Smooth muscle cell (in vitro differentiated cells): ENCODE data around the gene SLC9A8. TPM values are rescaled to one million over a fixed set of nuclear protein-coding genes. Genes with fewer than 3 reads are reported as not detected.

Experiments
- DNase-seq: peaks from one replicate; lab custom pipeline; 2025; ENCODE audit not compliant: unreplicated experiment; lab: John Stamatoyannopoulos, UW
- H2AFZ ChIP-seq: fragments of 200-600 bp; sonication (generic); 2 replicates; pipeline ENCODE4 v1.6.0; 2016; ENCODE audit warnings: antibody characterized with exemption, low read depth, mild to moderate bottlenecking
- H3F3A ChIP-seq: fragments of 200-600 bp; sonication (generic); 2 replicates; pipeline ENCODE4 v1.6.0; 2017; ENCODE audit warnings: antibody characterized with exemption, low read depth
- H3K27ac ChIP-seq: fragments of 200-600 bp; sonication (generic); 2 replicates; pipeline ENCODE4 v1.5.1; 2016; ENCODE audit warnings: low read depth, mild to moderate bottlenecking
- H3K27me3 ChIP-seq: fragments of 200-600 bp; sonication (generic); 2 replicates; pipeline ENCODE4 v1.6.1; 2016; ENCODE audit warnings: low read depth, mild to moderate bottlenecking
- H3K36me3 ChIP-seq: fragments of 200-600 bp; sonication (generic); 2 replicates; pipeline ENCODE4 v1.5.1; 2016; ENCODE audit warnings: low read depth
- H3K4me1 ChIP-seq: fragments of 200-600 bp; sonication (generic); 2 replicates; pipeline ENCODE4 v1.5.1; 2016; ENCODE audit warnings: low read depth
- H3K4me2 ChIP-seq: fragments of 200-600 bp; sonication (generic); 2 replicates; pipeline ENCODE4 v1.6.0; 2016; ENCODE audit warnings: mild to moderate bottlenecking
- H3K4me3 ChIP-seq: fragments of 200-600 bp; sonication (generic); 2 replicates; pipeline ENCODE4 v1.5.1; 2016; ENCODE audit warnings: mild to moderate bottlenecking
- H3K79me2 ChIP-seq: fragments of 200-600 bp; sonication (generic); 2 replicates; pipeline ENCODE4 v1.6.0; 2016; ENCODE audit warnings: low read depth, mild to moderate bottlenecking
- H3K9ac ChIP-seq: fragments of 200-600 bp; sonication (generic); 2 replicates; pipeline ENCODE4 v1.6.0; 2016; ENCODE audit warnings: low read depth
- H3K9me3 ChIP-seq: fragments of 200-600 bp; sonication (generic); replicated peaks from 2 replicates; pipeline ENCODE4 v1.5.1; 2016; ENCODE audit warnings: low read depth
- H4K20me1 ChIP-seq: fragments of 200-600 bp; sonication (generic); 2 replicates; pipeline ENCODE4 v1.6.0; 2016; ENCODE audit warnings: low read depth
- WGBS: methylation state at CpG from one replicate; pipeline ENCODE4 v1.1.7; 2016; ENCODE audit warnings: low lambda C conversion rate; 5-methylcytosine and 5-hydroxymethylcytosine counted together
- polyA plus RNA-seq: library from polyadenylated mRNA; unstranded; fragments of >200 nt; fragmentation: Nextera tagmentation; extraction: Ambion mirVana; gene quantifications from 2 replicates; pipeline ENCODE4 v1.2.1, GENCODE V29; 2016
- total RNA-seq: library from RNA; depleted of rRNA; stranded (reverse); fragments of >200 nt; gene quantifications from 2 replicates; pipeline ENCODE4 v1.2.3, GENCODE V29; 2014
- TF ChIP-seq, protein P1 (sequence below): fragments of 200-600 bp; sonication (generic); IDR thresholded peaks from 2 replicates; pipeline ENCODE4 v1.5.1; 2017; ENCODE audit warnings: borderline replicate concordance, mild to moderate bottlenecking, antibody characterized with exemption; ENCODE audit not compliant: insufficient read depth, poor library complexity, severe bottlenecking

The SLC9A8 gene
- total and polyA plus RNA-seq, 2 experiments from 2014 or later, result 2.2 to 4.5 TPM

DNA sequence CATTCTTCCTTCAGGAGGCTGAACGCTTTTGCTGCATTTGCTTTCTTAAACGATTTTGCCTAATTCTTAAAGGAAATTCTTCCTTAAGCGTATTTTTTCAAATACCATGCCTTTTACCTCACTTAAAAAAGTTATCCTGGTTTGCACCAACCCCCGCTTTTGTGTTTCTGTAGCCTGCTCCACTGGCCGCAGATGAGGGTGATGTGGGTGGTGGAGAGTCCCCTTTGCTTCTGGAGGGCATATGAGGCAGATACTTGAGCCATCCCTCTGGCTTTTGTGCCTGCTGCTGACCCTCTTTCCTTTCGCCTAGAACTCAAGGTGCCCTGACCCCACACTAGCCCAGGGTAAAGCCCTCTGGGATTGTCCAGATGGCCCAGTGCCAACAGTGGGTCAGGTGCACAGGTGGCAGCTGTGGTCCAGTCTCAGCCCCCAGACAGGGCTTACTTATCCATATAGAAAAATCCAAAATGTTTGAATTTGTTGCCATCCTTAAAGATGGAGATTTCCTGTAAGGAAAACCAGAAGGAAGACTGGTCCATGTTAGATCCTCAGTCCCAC, 58.8 kb downstream of the SLC9A8 start:
- no peaks in the 10 kb centered on the region for H3K27me3 ChIP-seq
- no peak overlapping the region for H3K4me2 ChIP-seq
- TF ChIP-seq, protein P1, sequence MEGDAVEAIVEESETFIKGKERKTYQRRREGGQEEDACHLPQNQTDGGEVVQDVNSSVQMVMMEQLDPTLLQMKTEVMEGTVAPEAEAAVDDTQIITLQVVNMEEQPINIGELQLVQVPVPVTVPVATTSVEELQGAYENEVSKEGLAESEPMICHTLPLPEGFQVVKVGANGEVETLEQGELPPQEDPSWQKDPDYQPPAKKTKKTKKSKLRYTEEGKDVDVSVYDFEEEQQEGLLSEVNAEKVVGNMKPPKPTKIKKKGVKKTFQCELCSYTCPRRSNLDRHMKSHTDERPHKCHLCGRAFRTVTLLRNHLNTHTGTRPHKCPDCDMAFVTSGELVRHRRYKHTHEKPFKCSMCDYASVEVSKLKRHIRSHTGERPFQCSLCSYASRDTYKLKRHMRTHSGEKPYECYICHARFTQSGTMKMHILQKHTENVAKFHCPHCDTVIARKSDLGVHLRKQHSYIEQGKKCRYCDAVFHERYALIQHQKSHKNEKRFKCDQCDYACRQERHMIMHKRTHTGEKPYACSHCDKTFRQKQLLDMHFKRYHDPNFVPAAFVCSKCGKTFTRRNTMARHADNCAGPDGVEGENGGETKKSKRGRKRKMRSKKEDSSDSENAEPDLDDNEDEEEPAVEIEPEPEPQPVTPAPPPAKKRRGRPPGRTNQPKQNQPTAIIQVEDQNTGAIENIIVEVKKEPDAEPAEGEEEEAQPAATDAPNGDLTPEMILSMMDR, result no peak
- H3K9ac ChIP-seq, result no peak overlapping the region
- peaks cover 7% of the 10 kb centered on the region for H3F3A ChIP-seq
- H3K79me2 ChIP-seq, result no peaks in the 10 kb centered on the region
- no peaks in the 10 kb centered on the region for H3K36me3 ChIP-seq
- no peak overlapping the region for H3K27ac ChIP-seq
- no peak overlapping the region for H3K4me3 ChIP-seq
- peaks cover 16% of the 10 kb centered on the region for H3K4me1 ChIP-seq
- H4K20me1 ChIP-seq, result no peaks in the 10 kb centered on the region
- DNase-seq, result no peak
- H2AFZ ChIP-seq, result no peak overlapping the region
- 95% methylated on average over 6 of the region's 6 CpGs for WGBS
- H3K9me3 ChIP-seq, result no peaks in the 10 kb centered on the region

DNA sequence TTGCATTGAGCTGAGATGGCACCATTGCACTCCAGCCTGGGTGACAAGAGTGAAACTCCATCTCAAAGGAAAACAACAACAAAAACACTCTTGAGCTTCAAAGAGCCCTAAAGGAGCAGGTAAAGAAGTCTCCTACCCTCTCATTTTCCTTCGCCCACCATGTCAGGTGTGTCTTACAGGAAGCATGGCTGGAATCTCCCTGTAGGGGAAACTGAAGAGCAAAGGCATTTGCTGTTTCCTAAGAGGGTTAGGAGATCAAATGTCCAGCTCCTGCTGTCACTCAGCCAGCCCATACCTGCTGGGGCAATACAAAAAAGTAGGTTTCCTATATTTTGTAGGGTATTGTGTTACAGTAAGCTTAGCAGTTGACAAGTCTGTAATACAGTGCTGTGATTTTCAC, 59.4 kb downstream of the SLC9A8 start:
- Histone ChIP-seq H3K4me3 (no peak overlapping the region), H3K36me3 (no peaks in the 10 kb centered on the region), H3F3A (peaks cover 2% of the 10 kb centered on the region), H3K27me3 (no peaks in the 10 kb centered on the region), H4K20me1 (no peaks in the 10 kb centered on the region), H3K79me2 (no peaks in the 10 kb centered on the region), H3K27ac (no peak overlapping the region), H3K9me3 (no peaks in the 10 kb centered on the region), H3K4me1 (peaks cover 11% of the 10 kb centered on the region), H2AFZ (no peak overlapping the region), H3K9ac (no peak overlapping the region), H3K4me2 (no peak overlapping the region)
- WGBS, result 81% methylated on average over 1 of the region's 1 CpG
- TF ChIP-seq, protein P1, result no peak
- DNase-seq, result no peak

DNA sequence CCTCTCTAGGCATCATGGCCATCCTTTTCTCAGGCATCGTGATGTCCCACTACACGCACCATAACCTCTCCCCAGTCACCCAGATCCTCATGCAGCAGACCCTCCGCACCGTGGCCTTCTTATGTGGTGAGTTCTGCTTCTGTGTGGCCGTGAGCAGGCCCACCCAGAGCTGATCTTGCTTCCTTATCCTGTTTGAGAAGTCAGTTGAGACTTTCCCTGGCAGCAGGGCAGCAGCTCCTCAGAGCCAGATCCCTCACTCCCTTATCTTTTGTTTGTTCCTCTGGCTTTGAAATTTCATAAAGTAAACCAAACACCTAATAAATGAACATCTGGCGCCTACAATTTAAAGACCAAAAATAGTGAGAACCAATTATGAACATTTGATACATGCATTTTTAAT, 62.1 kb downstream of the SLC9A8 start:
- TF ChIP-seq, protein P1, result no peak
- Histone ChIP-seq H3K4me2 (no peak overlapping the region), H3K9ac (no peak overlapping the region), H3K4me1 (no peaks in the 10 kb centered on the region), H3K9me3 (no peaks in the 10 kb centered on the region), H2AFZ (no peak overlapping the region), H4K20me1 (no peaks in the 10 kb centered on the region), H3K36me3 (no peaks in the 10 kb centered on the region), H3K79me2 (no peaks in the 10 kb centered on the region), H3K27me3 (no peaks in the 10 kb centered on the region), H3K4me3 (no peak overlapping the region), H3F3A (no peaks in the 10 kb centered on the region), H3K27ac (no peak overlapping the region)
- WGBS, result 35% methylated on average over 6 of the region's 6 CpGs
- DNase-seq, result no peak

DNA sequence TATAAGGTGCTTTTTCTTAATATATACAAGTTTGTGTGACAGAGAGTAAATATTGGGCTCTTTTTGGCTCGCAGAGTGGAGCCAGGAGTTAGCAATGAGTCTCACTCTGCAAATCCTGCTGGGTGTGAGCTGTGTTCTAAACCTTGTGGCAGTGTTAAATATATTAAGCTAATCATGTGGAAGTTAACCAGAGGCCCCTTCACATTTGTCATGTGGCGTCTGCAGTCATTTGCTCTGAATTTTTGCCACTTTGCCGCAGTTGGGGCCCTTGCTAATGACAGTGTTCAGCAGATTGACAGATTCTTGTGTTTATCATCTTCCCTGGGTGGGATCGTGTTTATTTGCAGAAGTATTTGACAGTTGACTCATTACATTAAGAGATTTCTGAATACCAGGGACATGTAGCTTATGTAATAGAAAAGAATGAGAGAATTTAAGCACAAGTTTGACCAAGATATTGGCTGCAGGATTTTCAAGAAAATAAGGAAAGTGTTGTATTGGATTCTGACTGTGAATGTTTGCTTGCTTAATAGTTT, 64.8 kb downstream of the SLC9A8 start:
- Histone ChIP-seq H3K27me3 (no peaks in the 10 kb centered on the region), H4K20me1 (no peaks in the 10 kb centered on the region), H3K9me3 (no peaks in the 10 kb centered on the region), H3K4me1 (no peaks in the 10 kb centered on the region), H3K4me3 (no peak overlapping the region), H3K79me2 (no peaks in the 10 kb centered on the region), H3K27ac (no peak overlapping the region), H2AFZ (no peak overlapping the region), H3K9ac (no peak overlapping the region), H3K36me3 (no peaks in the 10 kb centered on the region), H3K4me2 (no peak overlapping the region), H3F3A (no peaks in the 10 kb centered on the region)
- TF ChIP-seq, protein P1, result no peak
- no peak for DNase-seq
- 26% methylated on average over 4 of the region's 4 CpGs for WGBS
